ENCODE measurements around the gene MPHOSPH8. TPM values are rescaled to one million over a fixed set of nuclear protein-coding genes. Genes with fewer than 3 reads are reported as not detected.
A peak's percentile ranks its signal among the peaks of the same experiment; 100 is the strongest.

The MPHOSPH8 gene
- total RNA-seq, 1 donor from 2014 or later, result 29.4 TPM

DNA sequence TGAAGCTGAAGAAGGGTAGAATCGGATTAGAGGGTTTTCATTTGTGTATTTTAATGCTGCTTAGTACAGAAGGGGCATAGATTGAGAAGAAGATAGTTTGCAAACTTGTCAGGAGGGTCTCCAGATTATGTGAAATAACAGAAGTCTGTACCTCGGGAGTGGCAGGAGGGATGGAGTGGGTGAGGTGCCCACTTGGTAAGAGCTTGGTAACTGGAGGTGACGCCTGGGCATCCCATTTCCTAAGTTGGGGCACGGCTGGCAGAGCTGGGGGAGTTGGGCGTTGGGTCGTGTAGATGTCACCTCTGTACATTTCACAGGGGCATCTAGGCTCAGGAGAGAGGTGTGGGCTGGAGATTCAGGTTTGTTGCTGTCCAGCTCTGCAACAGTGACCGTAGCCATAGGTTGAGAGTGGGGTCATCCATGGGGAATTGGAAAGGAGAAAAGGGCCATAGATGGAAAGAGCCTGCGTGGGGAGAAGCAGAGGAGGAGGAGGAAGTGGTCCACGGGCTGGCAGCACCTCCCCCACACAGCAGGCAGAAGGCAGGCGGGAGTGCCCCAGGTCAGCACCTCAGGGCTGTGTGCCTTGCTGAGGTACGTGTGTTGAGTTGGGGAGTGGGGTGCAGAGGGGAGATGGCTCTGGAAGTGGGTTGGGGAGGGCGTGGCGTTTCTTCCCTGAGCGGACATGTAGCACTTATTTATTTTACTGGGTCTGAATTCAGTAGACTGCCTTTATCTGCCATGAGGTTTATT, 31.2 kb downstream of the MPHOSPH8 start:
- peaks cover 22% of the 10 kb centered on the region for H3K4me1 ChIP-seq
- peaks cover 94% of the 10 kb centered on the region for H3K36me3 ChIP-seq
- no peak overlapping the region for H3K4me3 ChIP-seq
- intact Hi-C loops (cut with micrococcal nuclease), result no loop called here
- H3K9me3 ChIP-seq (replicated peaks), result no peaks in the 10 kb centered on the region
- no peak for DNase-seq
- peak overlapping the region; percentile 33 for H3K27ac ChIP-seq (replicated peaks)
- TF ChIP-seq, protein P1, sequence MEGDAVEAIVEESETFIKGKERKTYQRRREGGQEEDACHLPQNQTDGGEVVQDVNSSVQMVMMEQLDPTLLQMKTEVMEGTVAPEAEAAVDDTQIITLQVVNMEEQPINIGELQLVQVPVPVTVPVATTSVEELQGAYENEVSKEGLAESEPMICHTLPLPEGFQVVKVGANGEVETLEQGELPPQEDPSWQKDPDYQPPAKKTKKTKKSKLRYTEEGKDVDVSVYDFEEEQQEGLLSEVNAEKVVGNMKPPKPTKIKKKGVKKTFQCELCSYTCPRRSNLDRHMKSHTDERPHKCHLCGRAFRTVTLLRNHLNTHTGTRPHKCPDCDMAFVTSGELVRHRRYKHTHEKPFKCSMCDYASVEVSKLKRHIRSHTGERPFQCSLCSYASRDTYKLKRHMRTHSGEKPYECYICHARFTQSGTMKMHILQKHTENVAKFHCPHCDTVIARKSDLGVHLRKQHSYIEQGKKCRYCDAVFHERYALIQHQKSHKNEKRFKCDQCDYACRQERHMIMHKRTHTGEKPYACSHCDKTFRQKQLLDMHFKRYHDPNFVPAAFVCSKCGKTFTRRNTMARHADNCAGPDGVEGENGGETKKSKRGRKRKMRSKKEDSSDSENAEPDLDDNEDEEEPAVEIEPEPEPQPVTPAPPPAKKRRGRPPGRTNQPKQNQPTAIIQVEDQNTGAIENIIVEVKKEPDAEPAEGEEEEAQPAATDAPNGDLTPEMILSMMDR (IDR thresholded peaks at IDR 0.05; ENCODE audit: borderline replicate concordance), result no peak
- no peaks in the 10 kb centered on the region for H3K27me3 ChIP-seq (ENCODE audit: low read depth)

DNA sequence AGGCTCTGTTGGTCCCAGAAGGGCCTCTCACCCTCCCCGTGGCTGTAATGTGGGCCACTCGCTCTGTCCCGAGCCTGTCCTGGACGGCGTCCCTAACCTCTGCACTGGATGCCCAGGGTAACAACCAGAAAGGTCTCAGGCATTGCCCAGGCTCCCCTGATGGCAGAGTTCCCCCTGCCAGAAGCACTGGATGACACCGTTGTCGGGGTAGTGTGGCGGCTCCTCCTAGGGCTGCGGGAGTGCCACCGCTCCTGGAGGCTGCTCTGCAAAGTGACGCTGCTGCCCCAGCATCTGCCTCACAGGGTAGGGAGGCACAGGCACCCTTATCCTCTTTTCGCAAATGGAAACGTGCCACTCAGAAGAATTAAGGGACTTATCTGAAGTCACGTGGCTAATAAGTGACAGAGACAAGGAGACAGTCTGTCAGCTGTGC, 32.0 kb downstream of the MPHOSPH8 start:
- TF ChIP-seq, protein P1 (IDR thresholded peaks at IDR 0.05; ENCODE audit: borderline replicate concordance), result no peak
- H3K4me1 ChIP-seq, result peaks cover 22% of the 10 kb centered on the region
- no peak overlapping the region for H3K4me3 ChIP-seq
- peak overlapping the region; percentile 33 for H3K27ac ChIP-seq (replicated peaks)
- intact Hi-C loops (cut with micrococcal nuclease), result no loop called here
- no peaks in the 10 kb centered on the region for H3K9me3 ChIP-seq (replicated peaks)
- no peaks in the 10 kb centered on the region for H3K27me3 ChIP-seq (ENCODE audit: low read depth)
- no peak for DNase-seq
- H3K36me3 ChIP-seq, result peaks cover 94% of the 10 kb centered on the region

DNA sequence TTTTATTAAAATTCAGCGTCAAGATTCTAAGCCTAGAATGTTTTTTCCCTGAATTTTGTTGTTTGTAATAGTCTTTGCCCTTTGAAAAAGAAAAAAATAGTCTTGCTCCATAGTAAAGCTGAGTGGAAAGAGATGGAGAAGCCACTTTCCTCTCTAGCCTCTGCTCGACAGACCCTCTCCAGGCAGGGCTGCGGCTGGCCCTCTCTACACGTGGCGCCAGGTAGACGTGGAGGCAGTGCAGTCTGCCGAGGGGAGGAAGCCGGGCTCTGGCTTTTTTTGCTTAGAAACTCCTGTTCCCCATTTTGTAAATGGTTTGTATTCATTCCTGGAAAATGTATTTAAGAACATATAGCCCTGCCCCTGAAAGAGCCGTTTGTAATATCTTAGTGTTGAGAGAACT, 35.3 kb downstream of the MPHOSPH8 start:
- H3K27ac ChIP-seq (replicated peaks), result no peak overlapping the region
- intact Hi-C loops (cut with micrococcal nuclease), result no loop called here

DNA sequence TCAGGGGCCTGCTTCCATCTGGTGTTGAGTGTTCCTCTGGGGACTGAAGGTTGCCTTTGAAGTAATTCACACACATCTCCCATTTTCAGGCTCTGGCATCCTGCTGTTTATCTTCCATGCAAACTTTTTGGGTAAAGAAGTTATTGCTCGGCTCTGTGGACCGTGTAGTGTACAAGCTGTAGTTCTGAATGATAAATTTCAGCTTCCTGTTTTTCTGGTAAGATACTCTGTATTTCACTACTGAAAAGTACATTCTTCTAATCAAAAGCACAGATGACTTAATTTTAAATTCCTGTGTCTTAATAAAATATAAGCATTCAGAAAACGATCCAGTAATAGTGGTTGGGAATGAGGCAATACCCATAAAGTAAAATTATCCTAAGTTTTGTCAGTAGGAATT, 36.7 kb downstream of the MPHOSPH8 start:
- peaks cover 91% of the 10 kb centered on the region for H3K36me3 ChIP-seq
- H3K27me3 ChIP-seq (ENCODE audit: low read depth), result no peaks in the 10 kb centered on the region
- intact Hi-C loops (cut with micrococcal nuclease), result no loop called here
- TF ChIP-seq, protein P1 (IDR thresholded peaks at IDR 0.05; ENCODE audit: borderline replicate concordance), result no peak
- H3K4me3 ChIP-seq, result no peak overlapping the region
- H3K9me3 ChIP-seq (replicated peaks), result no peaks in the 10 kb centered on the region
- peaks cover 14% of the 10 kb centered on the region for H3K4me1 ChIP-seq
- H3K27ac ChIP-seq (replicated peaks), result no peak overlapping the region
- no peak for DNase-seq

More for the DNA sequence above, 35.3 kb downstream of the MPHOSPH8 start:
- no peak for DNase-seq
- Histone ChIP-seq H3K9me3 (replicated peaks) (no peaks in the 10 kb centered on the region), H3K4me1 (peaks cover 24% of the 10 kb centered on the region), H3K4me3 (no peak overlapping the region), H3K36me3 (peaks cover 91% of the 10 kb centered on the region), H3K27me3 (ENCODE audit: low read depth) (no peaks in the 10 kb centered on the region)
- TF ChIP-seq, protein P1 (IDR thresholded peaks at IDR 0.05; ENCODE audit: borderline replicate concordance), result no peak

DNA sequence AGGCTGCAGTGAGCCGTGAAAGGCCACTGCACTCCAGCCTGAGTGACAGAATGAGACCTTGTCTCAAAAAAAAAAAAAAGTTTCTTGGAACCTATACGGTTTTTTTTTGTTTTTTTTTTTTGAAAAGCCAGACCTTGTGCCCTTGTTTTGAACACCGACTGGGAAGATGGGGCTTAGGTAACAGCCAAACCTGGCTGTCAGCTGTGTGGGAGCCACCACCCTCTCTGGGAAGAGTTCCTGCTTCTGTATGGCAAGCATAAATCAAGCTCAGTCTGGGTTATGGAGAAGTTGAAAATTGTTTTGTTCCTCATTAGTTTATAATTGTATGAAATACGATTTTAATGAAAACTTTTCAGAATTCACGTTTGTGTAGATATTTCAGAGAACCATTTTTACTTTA, 39.5 kb downstream of the MPHOSPH8 start:
- TF ChIP-seq, protein P1 (IDR thresholded peaks at IDR 0.05; ENCODE audit: borderline replicate concordance), result no peak
- intact Hi-C loops (cut with micrococcal nuclease), result no loop called here
- peaks cover 90% of the 10 kb centered on the region for H3K36me3 ChIP-seq
- no peak overlapping the region for H3K4me3 ChIP-seq
- peaks cover 4% of the 10 kb centered on the region for H3K4me1 ChIP-seq
- no peak overlapping the region for H3K27ac ChIP-seq (replicated peaks)
- H3K27me3 ChIP-seq (ENCODE audit: low read depth), result no peaks in the 10 kb centered on the region
- H3K9me3 ChIP-seq (replicated peaks), result no peaks in the 10 kb centered on the region
- no peak for DNase-seq

Data from left ventricle myocardium inferior (tissue), 1 donor.